HG03097 (cell line): ENCODE results near the gene ERCC5.
A peak's percentile ranks its signal among the peaks of the same experiment; 100 is the strongest.

Experiments used
- ATAC-seq: cut with Tn5 transposase; IDR thresholded peaks from one replicate; pipeline ENCODE4 v1.9.1; 2021; ENCODE audit not compliant: unreplicated experiment, low FRiP score

Gene ERCC5

DNA sequence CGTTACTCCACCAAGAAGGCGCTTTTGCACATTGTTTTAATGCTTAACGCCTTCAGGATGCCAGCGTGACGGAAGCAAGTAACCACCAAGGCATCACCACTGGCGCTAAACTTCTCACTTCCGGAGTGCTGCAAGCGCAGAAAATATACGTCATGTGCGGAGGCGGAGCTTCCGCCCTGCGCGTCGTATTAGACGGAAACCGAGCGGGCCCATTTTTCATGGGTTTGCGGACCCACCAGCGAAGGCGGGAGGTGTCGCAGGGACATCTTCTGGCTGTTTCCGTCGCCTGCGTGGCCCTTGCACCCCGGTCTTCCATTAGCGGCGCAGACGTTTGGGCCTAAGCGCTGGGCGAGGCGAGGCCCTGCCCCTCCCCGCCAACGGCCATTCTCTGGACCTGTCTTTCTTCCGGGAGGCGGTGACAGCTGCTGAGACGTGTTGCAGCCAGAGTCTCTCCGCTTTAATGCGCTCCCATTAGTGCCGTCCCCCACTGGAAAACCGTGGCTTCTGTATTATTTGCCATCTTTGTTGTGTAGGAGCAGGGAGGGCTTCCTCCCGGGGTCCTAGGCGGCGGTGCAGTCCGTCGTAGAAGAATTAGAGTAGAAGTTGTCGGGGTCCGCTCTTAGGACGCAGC, at the start of gene ERCC5:
Gene ERCC5 (plus strand): TSS at position 403 of the 631 bp plus-strand sequence. CDS start 235 bp downstream, outside the sequence.
- peak; percentile 88 for ATAC-seq

DNA sequence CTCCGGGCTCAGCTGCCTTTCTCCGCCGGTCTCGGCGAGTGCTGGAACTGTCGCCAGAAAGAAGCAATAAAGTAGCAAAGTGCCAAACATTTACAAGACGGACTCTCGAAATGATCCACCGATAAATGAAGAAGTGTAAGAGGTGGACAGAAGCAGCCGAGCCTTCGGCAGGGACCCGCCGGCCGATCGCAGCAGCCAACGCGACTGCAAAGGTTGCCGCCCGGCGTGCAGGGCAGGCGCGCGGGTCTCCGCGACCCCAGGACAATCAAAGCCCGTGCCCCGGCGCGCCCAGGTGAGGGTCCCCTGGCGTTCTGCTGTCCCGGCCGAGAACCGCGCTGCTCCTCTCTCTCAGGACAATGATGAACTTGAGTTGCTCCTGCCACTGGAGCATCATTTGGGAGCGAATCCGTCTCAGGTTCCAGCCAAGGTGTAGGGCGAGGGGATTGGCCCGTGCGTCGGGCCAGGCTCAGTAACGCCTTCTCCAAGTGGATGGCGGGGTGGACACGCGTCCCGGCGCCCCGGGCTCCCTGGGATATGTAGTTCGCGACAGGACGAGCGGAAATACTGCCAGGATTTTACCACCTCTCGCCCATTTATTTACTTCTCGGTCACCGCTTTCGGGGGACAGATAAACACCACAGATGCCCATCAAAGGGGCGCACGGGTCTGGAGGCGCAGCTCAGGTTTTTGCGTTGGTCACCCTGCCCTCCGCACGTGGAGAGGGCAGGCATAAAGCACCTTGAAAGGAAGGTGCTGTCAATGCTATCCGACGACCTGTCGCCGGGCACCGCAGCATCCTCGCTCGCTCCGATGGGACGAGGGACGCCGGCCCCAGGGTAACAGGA, 47.0 kb upstream of the ERCC5 start, which contains the start of the genes BIVM and POGLUT2:
Gene BIVM (plus strand): TSS at position 539 of the 845 bp plus-strand sequence. CDS start 8,149 bp downstream, outside the sequence.
Gene POGLUT2 (minus strand): TSS at position 396 of the 845 bp plus-strand sequence. CDS start 306 bp downstream, at position 90.
- peak; percentile 88 for ATAC-seq

DNA sequence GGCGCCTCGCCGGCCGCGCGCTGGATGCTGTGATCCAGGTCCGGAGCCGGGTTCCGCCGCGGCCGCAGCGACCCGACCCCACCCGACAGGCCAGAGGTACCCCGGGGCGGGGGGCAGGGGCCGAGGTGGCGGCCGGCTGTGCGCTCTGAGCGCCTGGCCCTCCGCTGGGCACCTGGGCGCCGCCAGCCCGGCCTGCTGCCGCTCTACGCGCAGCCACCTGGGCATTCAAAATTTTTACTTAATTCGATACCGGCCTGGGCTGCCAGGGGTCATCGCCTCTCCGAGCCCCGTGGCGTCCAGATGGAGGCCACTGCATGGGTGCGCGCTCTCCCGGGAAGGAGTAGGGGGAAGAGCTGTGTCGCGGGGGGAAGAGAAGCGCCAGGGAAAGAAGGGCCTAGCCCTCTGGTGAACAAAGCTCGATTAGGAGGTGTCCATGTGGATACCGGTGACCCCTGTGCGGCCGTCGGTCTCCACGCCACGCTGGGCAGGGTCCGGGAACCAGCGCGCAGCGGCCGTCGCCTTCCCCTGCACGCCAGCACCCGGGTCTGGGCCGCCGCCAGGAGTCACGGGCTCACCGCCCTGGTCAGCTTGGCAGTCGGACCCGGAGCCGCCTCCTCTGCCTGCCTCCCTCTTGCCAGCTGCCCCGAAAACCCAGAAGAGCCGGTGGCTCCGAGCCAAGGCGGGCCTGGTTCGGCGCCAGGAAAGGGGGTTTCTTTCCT, 46.2 kb upstream of the ERCC5 start:
- ATAC-seq = peak; percentile 2

DNA sequence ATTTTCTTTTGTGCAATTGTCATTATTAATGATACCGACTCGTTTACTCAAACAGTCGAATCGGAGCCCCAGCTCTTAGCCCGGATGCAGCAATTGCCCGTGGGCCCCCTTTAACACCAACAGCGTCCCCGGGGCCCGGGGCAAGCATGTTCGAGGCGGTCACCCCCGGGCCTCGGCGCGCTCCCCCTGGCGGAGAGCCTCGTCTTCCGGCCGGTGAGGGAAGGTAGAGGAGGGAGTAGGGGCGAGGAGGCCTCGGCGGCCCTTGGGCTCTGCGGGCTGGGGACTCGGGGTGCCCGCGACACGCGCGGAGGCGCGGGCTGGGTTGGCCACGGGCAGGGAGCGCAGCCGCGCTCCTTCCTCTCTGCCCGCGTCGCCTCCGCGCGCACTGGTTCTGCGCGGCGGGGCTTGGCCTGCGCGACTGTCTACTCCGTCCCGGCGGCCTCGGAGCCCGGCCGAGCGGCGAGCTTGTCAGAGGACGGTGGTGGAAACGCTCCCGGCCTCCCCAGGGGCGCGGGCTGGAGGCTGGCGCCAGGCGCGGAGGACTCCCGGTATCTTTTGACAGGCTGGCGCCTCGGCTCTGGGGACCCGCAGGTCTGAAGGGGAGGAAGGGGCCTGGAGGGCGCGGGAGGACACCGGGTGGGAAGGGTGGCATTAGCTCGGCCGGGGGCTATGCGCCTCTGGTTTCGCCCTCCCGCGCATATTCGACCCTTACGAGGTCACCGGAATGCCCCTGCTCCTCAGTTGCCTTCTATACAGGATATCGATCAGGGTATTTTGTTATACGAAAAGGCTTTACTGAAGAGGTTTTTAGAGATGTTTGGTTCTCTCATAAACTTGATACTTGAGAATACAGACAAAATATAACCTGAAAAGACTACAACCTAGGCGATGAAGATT, 45.4 kb upstream of the ERCC5 start:
- ATAC-seq = peak; percentile 73

DNA sequence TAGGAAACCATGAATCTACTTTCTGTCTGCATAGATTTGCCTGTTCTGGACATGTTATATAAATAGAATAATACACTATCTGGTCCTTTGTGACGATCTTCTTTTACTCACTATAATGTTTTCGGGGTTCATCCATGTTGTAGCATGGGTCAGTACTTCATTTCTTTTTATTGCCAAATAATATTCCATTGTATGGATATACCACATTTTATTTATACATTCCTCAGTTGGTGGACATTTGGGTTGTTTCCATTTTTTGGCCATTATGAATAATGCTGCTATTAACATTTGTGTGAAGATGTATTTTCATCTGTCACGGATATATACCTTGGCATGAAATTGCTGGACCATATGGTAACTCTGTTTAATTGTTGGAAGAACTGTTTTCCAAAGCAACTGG, 40.2 kb upstream of the ERCC5 start:
- ATAC-seq = no peak

DNA sequence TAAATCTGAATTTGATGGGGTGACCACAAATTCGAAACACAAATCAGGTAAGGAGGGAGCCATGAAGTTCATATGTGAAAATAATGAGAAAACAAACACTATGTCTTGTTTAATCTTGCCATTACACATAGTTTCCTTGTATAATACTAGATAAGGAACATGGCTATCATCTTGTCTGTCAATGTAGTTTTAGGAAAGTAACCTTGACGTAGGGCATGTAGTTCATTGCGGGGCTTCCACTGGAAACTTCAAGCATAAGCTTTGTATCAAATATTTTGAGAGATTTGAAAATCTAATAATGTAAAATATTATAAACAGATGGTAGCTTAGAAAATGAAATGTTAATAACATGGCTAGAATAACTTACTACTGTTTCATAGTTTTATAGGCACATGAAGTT, 38.1 kb upstream of the ERCC5 start:
- no peak for ATAC-seq

DNA sequence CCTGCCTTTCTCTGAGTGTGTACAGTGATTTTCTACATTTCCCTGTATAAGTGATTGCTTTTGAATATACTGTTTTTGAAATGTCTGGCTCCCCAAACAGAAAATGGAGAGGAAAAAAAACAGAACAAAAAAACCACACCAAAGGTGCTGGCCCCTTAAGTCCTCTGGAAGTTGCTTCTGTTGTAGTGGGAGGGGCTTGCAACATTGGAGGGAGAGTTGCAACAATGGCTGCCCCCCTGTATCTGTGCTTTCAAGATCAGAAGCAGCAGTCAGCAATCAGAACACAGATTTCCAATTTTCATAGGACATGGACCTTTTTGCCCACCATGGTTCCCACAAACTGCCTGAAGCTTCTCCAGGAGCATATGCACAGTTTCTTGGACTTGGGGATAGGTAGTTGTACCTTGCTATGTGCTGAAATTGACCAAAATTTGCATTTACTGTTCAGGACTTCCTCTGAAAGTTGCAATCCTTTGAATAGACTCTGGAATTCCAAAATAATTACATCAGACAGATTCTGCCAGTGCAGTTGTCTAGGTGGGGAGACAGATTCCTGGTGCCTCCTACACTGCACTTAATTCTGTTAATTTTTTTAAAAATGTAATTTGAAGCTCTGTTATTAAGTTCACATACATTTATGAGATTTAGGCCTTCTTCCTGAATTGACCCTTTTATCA, 33.1 kb upstream of the ERCC5 start:
- no peak for ATAC-seq

DNA sequence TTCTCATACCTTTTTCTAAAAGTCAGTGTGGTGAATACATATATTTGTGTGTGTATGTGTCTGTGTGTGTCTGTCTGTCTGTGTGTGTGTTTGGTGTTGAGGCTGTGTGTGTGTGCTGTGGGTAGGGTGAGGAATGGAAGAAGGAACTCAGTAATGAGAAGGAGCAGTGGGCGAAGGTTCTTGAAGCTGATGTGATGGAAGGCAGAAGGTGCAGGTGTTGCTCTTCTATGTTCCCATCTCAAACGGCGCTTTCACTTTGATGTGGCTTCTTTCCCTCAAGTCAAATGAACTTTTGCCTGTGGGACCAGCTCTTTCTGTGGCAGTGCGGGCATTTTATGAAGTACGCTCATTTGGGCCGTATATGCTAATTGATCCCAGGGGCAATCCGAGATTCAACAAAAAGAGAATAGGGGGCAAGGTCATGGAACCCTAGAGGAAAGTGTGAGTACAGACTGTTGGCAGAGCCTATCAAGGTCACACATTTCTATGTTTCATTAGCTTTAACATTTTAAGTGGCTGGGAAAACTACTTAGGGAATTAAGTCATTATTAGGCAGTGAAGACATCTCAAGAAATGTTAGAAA, 31.7 kb upstream of the ERCC5 start:
- no peak for ATAC-seq

DNA sequence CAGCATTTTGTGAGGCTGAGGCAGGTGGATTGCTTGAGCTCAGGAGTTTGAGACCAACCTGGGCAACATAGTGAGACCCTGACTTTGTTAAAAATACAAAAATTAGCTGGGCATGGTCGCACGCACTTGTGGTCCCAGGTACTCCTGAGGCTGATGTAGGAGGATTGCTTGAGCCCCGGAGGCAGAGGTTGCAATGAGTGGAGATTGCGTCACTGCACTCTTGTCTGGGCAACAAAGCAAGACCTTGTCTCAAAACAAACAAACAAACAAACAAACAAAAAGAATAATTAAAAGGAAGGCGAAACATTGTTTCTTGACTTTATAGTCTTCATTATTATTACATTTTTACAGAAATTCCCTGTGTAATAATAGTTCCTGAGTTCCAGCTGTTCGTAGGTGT, 31.0 kb upstream of the ERCC5 start:
- ATAC-seq = no peak

DNA sequence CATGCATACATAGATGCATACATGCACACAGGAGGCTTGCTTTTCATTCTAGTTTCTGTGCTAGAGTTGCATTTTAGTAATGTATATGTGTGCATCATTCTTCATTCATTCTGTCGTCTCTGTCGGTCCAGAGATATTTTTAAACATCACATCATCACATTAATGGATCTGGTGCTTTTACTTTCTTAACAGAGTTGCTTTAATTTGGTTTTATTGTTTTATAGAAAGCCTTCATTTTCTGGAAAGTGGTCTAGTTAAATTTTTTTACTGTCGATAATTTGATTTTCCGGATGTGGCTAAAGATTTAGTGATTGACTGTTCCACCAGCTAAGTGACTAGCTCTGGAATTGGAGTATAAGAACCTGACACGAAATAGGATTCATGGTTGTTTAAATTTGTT, 30.0 kb upstream of the ERCC5 start:
- no peak for ATAC-seq

DNA sequence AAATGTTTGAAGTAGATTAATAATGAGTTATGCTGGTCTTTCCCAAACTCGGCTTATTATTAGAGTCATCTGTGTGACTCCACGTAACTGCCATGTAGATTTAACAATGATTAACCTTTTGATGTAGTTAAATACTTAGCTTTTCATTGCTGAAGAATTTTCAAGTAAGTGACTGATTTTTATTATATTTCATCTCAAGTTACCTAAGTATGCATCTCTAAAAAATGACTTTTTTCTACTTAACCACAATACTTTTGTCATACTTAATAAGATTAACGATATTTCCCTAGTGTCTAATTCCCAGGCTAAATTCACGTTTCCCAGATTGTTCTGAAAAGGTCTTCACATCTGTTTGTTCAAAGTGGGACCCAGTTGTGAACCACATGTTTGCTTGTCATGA, 29.1 kb upstream of the ERCC5 start:
- ATAC-seq = no peak

DNA sequence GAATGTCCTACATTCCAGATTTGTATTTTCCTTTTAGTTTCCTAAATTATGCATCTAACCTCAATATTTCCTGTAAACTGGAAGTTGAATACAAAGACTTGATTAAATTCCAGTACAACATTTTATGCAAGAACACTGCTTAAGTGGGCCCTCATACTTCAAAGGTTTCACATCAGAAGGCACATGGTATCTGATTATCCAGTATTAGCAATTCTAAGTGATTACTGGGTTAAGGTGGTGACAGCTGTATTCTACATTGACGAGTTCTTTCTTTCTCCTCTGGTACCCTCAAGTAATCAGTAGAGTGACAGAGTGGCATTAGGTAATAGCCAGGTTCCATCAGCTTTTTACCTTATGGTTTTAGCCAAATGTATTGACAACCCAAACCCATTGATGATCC, 28.6 kb upstream of the ERCC5 start:
- no peak for ATAC-seq

DNA sequence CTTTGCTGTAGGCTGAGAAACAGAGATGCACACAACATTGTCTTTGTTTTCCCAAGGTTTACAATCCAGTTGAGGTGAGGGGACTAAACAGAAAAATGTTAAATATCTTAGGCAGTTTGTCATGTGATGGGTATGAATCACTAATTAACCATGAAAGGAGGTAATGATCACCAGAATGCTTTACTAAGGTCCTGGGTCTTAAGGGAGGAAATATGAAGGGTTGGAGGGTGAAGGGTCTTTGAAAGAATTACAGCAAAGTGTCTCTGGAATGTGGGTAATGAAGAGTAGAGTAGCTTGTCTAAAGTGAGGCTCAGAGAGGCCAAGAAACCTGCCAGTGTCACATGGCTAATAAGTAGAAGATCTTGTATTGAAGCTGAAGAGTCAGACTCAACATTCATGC, 27.9 kb upstream of the ERCC5 start:
- no peak for ATAC-seq

DNA sequence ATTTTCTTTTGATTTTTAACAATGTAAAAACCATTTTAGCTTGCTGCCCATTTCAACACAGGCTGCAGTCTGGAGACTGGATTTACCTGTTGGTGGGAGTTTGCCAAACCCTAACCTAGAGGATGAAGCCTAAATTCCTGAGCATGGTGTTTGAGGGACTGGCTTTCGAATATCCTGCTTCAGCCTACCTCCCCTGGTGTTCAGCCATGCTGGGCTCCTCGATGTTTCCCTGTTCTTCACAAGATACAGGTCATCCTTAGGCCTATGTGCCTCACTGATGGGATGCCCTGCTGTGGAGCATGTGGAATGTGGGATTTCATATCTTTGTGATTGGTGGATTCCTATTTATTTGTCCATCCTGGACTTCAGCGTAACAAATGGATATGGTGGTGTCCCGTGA, 20.4 kb upstream of the ERCC5 start:
- ATAC-seq = no peak

DNA sequence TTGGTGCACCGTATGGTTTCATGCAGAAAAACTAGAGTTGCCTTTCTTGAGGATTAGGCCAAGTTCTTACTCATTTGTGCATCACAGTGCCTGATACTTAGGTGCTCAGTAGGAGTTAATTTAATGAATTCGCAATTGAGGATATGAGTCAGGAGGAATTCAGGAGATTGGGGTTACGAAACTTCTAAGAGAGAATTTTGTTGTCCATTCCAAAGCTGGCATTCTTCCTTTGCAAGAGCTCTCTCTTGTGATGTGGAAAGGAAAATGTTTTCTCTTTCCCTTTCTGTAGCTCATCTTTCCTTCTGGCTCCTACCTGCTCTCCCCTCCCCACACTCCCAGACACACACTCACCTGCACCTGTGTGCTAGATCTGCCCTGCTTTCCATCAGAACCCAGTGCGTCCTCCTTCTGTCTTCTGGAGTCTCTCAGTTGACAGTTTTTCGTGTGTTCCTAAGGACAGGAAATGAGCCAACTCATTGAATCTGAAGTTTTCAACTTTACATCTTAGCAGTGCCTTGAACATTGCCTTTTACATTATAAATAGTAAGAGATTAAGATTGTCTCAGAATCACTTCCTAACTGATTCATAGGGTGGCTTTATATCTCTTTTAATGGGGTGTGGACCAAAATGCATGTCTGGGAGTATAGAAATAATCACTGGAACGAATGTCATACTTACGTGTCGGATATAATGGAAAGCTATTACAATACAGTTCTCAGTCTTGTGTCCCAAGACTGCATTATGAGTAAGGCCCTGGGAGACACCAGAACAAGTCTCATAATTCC, 19.7 kb upstream of the ERCC5 start:
- ATAC-seq = no peak

DNA sequence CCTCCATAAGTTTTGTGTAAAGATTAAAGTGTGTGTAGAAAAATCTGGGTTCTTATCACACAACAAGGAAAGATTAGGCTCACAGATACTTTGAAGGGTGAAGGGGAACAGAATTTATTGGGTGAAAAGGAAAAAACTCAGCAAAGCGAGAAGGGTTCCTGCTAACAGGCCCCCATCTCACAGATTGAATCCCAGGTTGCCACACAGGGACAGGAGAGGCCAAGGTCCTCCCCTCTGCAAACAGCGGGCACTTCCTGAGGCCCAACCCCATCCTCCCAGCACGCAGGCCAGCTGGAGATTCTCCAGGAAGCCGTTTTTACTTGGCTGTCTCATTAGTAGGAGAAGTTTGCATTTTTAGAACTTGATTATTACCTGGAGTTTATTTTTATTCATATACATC, 15.2 kb upstream of the ERCC5 start:
- ATAC-seq = no peak

DNA sequence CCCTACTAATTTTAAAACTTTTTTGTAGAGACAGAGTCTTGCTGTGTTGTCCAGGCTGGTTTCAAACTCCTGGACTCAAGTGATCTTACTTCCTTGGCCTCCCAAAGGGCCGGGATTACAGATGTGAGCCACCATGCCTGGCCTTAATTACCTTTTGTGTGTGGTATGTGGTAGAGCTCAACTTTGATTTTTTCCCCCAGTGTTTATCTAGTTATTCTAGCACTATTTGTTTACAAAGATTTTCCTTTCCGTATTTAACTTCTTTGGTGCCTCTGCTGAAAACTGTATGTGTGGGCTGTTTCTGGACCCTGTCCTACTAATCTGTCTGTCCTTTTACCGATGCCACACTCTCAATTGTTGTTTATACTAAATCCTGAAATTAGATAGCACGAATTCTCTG, 9.4 kb upstream of the ERCC5 start:
- ATAC-seq = no peak

DNA sequence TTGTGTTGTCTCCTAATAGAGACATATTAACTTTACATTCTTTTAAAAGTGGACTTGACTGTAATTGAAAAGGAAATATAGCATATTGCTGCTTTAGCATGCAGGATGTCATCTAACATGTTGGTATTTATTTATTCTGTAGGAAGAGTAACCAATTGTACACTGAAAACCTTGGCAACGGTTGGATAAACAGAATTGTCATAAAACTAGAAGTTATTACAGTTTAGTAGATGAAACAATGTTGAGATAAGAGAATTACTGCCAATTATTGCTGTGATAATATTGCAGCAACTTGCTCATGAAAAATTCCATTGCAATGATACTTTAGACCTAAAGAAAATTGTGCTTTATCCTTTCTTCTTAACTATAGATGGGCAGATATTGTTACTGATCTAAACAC, 7.6 kb upstream of the ERCC5 start:
- no peak for ATAC-seq

DNA sequence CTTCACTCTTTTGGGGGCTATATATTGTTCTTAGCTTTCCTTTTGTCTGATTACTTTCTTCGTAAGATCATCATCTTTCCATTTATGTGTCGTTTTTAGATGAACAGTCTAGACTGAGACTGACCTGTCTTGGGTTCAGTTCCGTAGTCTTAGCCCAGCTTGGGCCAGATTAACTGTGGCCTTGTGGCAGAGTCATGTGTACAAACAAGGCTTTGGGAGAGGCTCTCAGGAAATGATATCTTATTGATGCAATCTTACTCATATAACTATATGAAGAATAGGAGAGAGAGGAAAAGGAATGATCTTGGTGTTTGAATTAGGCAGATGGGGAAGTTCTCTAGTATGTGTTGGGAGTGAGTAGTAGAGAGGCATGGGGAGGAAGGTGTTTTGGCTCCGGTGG, 6.8 kb upstream of the ERCC5 start:
- no peak for ATAC-seq
